ENCODE data around the gene BEGAIN. TPM values are rescaled to one million over a fixed set of nuclear protein-coding genes. Genes with fewer than 3 reads are reported as not detected.

BEGAIN gene
- total and polyA plus RNA-seq, 2 of the 8 experiments (the other 6 are each of a cell fraction or from before 2014, with no cell fraction given) = 2.9 to 3.0 TPM

DNA sequence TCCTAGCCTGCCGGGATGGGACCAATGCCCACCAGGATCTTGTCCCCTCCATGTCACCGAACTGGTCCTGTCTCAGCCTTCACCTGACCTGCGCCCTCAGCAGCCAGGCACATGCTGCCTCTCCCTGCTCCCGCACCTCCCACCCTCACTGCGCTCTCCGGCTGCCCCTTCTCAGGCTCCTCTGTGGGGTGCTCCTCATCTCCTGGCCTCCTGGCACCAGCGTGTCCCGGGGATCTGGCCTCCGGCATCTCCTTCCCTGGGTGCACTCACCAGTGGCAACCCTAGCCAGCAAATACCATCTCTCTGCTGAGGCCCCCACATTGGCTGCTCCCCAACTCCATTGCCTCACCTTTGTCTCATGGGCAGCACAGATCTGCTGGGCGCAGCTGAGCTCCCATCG, 29.0 kb downstream of the BEGAIN start (continued):
- TF ChIP-seq, protein P1, sequence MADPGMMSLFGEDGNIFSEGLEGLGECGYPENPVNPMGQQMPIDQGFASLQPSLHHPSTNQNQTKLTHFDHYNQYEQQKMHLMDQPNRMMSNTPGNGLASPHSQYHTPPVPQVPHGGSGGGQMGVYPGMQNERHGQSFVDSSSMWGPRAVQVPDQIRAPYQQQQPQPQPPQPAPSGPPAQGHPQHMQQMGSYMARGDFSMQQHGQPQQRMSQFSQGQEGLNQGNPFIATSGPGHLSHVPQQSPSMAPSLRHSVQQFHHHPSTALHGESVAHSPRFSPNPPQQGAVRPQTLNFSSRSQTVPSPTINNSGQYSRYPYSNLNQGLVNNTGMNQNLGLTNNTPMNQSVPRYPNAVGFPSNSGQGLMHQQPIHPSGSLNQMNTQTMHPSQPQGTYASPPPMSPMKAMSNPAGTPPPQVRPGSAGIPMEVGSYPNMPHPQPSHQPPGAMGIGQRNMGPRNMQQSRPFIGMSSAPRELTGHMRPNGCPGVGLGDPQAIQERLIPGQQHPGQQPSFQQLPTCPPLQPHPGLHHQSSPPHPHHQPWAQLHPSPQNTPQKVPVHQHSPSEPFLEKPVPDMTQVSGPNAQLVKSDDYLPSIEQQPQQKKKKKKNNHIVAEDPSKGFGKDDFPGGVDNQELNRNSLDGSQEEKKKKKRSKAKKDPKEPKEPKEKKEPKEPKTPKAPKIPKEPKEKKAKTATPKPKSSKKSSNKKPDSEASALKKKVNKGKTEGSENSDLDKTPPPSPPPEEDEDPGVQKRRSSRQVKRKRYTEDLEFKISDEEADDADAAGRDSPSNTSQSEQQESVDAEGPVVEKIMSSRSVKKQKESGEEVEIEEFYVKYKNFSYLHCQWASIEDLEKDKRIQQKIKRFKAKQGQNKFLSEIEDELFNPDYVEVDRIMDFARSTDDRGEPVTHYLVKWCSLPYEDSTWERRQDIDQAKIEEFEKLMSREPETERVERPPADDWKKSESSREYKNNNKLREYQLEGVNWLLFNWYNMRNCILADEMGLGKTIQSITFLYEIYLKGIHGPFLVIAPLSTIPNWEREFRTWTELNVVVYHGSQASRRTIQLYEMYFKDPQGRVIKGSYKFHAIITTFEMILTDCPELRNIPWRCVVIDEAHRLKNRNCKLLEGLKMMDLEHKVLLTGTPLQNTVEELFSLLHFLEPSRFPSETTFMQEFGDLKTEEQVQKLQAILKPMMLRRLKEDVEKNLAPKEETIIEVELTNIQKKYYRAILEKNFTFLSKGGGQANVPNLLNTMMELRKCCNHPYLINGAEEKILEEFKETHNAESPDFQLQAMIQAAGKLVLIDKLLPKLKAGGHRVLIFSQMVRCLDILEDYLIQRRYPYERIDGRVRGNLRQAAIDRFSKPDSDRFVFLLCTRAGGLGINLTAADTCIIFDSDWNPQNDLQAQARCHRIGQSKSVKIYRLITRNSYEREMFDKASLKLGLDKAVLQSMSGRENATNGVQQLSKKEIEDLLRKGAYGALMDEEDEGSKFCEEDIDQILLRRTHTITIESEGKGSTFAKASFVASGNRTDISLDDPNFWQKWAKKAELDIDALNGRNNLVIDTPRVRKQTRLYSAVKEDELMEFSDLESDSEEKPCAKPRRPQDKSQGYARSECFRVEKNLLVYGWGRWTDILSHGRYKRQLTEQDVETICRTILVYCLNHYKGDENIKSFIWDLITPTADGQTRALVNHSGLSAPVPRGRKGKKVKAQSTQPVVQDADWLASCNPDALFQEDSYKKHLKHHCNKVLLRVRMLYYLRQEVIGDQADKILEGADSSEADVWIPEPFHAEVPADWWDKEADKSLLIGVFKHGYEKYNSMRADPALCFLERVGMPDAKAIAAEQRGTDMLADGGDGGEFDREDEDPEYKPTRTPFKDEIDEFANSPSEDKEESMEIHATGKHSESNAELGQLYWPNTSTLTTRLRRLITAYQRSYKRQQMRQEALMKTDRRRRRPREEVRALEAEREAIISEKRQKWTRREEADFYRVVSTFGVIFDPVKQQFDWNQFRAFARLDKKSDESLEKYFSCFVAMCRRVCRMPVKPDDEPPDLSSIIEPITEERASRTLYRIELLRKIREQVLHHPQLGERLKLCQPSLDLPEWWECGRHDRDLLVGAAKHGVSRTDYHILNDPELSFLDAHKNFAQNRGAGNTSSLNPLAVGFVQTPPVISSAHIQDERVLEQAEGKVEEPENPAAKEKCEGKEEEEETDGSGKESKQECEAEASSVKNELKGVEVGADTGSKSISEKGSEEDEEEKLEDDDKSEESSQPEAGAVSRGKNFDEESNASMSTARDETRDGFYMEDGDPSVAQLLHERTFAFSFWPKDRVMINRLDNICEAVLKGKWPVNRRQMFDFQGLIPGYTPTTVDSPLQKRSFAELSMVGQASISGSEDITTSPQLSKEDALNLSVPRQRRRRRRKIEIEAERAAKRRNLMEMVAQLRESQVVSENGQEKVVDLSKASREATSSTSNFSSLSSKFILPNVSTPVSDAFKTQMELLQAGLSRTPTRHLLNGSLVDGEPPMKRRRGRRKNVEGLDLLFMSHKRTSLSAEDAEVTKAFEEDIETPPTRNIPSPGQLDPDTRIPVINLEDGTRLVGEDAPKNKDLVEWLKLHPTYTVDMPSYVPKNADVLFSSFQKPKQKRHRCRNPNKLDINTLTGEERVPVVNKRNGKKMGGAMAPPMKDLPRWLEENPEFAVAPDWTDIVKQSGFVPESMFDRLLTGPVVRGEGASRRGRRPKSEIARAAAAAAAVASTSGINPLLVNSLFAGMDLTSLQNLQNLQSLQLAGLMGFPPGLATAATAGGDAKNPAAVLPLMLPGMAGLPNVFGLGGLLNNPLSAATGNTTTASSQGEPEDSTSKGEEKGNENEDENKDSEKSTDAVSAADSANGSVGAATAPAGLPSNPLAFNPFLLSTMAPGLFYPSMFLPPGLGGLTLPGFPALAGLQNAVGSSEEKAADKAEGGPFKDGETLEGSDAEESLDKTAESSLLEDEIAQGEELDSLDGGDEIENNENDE (IDR thresholded peaks at IDR 0.05; ENCODE audit: insufficient replicate concordance, low read length) = no peak
- TF ChIP-seq MAFK (IDR thresholded peaks at IDR 0.05; ENCODE audit: low read depth, low read length) (no peak), KDM4A (IDR thresholded peaks at IDR 0.05; ENCODE audit: low read depth, low read length, severe bottlenecking) (no peak)

All from H1 (cell line).